HG03439 (cell line): ENCODE data around the gene CDT1.
"Not testable (repeated sequence)": the region's sequence is repeated elsewhere in the genome, so short reads cannot be mapped to it uniquely, and the experiment has no call there.

Experiments used
- ATAC-seq: cut with Tn5 transposase; IDR thresholded peaks from one replicate; pipeline ENCODE4 v1.9.1; 2021; ENCODE audit warnings: mild to moderate bottlenecking, moderate library complexity; ENCODE audit not compliant: unreplicated experiment

The CDT1 gene

GRCh38 chr16:88768071-88768783, 35.4 kb upstream of the CDT1 start:
- no peak for ATAC-seq

- ATAC-seq: no peak
Measured at GRCh38 chr16:88769617-88770460, 33.8 kb upstream of the CDT1 start.

GRCh38 chr16:88770461-88771293, 32.9 kb upstream of the CDT1 start:
- ATAC-seq: no peak

GRCh38 chr16:88771294-88771772, 32.3 kb upstream of the CDT1 start:
- ATAC-seq: no peak

GRCh38 chr16:88771781-88772180, 31.8 kb upstream of the CDT1 start:
- not testable (repeated sequence) for ATAC-seq

- ATAC-seq: no peak
Measured at GRCh38 chr16:88772871-88773811, 30.4 kb upstream of the CDT1 start.

- ATAC-seq: no peak
Measured at GRCh38 chr16:88773812-88774291, 29.7 kb upstream of the CDT1 start.

- ATAC-seq: no peak
Measured at GRCh38 chr16:88774544-88775393, 28.8 kb upstream of the CDT1 start.

GRCh38 chr16:88775825-88776224, 27.8 kb upstream of the CDT1 start:
- ATAC-seq: no peak

- no peak for ATAC-seq
Measured at GRCh38 chr16:88777471-88778270, 25.9 kb upstream of the CDT1 start.

- no peak for ATAC-seq
Measured at GRCh38 chr16:88778271-88778525, 25.4 kb upstream of the CDT1 start.

GRCh38 chr16:88778541-88779065, 25.0 kb upstream of the CDT1 start:
- ATAC-seq: no peak

GRCh38 chr16:88779406-88780141, 24.0 kb upstream of the CDT1 start:
- no peak for ATAC-seq

GRCh38 chr16:88780142-88781062, 23.2 kb upstream of the CDT1 start:
- ATAC-seq: no peak

GRCh38 chr16:88781140-88782077, 22.2 kb upstream of the CDT1 start:
- no peak for ATAC-seq
